H1 (cell line): ENCODE results near the gene DOCK6. TPM values are rescaled to one million over a fixed set of nuclear protein-coding genes. Genes with fewer than 3 reads are reported as not detected.

Source experiments
- BCL11A ChIP-seq, 2 experiments: IDR thresholded peaks; one replicate each; pipeline ENCODE4 v1.6.1; 2011; ENCODE audit warnings: low read depth in 2 of 2, low read length in 2 of 2, mild to moderate bottlenecking in 2 of 2
- CREB1 ChIP-seq: IDR thresholded peaks from 2 replicates; pipeline ENCODE4 v1.6.1; 2012; ENCODE audit warnings: inconsistent platforms
- JUN ChIP-seq: IDR thresholded peaks from 2 replicates; pipeline ENCODE4 v1.6.1; 2011; ENCODE audit warnings: low read depth, mild to moderate bottlenecking, improper control_type of control experiment, low read length
- RBBP5 ChIP-seq: IDR thresholded peaks from 2 replicates; pipeline ENCODE4 v1.7.1; 2012; ENCODE audit warnings: low read depth, mild to moderate bottlenecking, inconsistent platforms, low read length, moderate library complexity, borderline replicate concordance
- polyA plus RNA-seq, 7 experiments: library from polyadenylated mRNA; depleted of rRNA in 3 of 7; stranded (reverse) in 5 of 7; unstranded in 2 of 7; fragments of >200 nt in 5 of 7; fragments of 200-250 nt in 2 of 7; gene quantifications; 1 replicate in 5 of 7; 2 replicates in 1 of 7; 4 replicates in 1 of 7; pipeline versions ENCODE4 v1.2.1 to v1.2.3, GENCODE V29; 2011 to 2013; ENCODE audit warnings: missing spikeins in 2 of 7, mixed read lengths in 2 of 7
- total RNA-seq: library from RNA; stranded (reverse); fragmentation: NEBNext Ultra II Directional; extraction: Animal tissue kit (Norgen Biotek cat#: 25700); gene quantifications from 2 replicates; pipeline ENCODE4 v1.2.1, GENCODE V29; 2021
- TF ChIP-seq, protein P1 (sequence below): fragments of 300-600 bp; sonication (generic); IDR thresholded peaks from 2 replicates; pipeline ENCODE4 v1.7.1; 2012; ENCODE audit warnings: low read length, moderate library complexity, mild to moderate bottlenecking, inconsistent platforms; ENCODE audit not compliant: insufficient replicate concordance

The DOCK6 gene
- total and polyA plus RNA-seq, 2 of the 8 experiments (the other 6 are each of a cell fraction or from before 2014, with no cell fraction given) = 25.5 to 54.7 TPM

DNA sequence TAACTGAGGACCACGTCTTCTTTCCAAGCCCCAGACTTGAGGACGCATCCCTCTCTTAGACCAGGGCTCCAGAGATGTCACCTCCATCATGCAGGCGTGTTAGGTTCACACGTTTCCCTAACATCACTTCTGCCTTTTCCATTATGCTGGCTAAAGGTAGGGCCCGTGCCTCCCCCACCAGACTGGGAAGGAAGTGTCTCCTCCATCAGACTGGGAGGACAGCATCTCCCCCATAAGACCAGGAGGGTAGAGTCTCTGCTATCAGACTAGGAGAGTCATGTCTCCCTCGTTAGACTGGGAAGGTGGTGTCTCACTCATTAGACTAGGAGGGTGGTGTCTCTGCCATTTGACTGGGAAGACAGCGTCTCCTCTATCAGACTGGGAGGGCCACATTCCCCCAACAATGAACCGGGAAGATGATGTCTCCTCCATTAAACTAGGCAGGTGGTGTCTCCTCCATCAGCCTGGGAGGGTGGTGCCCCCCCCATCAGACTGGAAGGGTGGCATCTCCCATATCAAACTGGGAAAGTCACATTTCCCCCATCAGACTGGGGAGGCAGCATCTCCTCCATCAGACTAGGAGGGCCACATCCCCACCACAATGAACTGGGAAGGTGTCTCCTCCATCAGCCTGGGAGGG lies 88.7 kb downstream of the DOCK6 start (continued):
- TF ChIP-seq, protein P1, sequence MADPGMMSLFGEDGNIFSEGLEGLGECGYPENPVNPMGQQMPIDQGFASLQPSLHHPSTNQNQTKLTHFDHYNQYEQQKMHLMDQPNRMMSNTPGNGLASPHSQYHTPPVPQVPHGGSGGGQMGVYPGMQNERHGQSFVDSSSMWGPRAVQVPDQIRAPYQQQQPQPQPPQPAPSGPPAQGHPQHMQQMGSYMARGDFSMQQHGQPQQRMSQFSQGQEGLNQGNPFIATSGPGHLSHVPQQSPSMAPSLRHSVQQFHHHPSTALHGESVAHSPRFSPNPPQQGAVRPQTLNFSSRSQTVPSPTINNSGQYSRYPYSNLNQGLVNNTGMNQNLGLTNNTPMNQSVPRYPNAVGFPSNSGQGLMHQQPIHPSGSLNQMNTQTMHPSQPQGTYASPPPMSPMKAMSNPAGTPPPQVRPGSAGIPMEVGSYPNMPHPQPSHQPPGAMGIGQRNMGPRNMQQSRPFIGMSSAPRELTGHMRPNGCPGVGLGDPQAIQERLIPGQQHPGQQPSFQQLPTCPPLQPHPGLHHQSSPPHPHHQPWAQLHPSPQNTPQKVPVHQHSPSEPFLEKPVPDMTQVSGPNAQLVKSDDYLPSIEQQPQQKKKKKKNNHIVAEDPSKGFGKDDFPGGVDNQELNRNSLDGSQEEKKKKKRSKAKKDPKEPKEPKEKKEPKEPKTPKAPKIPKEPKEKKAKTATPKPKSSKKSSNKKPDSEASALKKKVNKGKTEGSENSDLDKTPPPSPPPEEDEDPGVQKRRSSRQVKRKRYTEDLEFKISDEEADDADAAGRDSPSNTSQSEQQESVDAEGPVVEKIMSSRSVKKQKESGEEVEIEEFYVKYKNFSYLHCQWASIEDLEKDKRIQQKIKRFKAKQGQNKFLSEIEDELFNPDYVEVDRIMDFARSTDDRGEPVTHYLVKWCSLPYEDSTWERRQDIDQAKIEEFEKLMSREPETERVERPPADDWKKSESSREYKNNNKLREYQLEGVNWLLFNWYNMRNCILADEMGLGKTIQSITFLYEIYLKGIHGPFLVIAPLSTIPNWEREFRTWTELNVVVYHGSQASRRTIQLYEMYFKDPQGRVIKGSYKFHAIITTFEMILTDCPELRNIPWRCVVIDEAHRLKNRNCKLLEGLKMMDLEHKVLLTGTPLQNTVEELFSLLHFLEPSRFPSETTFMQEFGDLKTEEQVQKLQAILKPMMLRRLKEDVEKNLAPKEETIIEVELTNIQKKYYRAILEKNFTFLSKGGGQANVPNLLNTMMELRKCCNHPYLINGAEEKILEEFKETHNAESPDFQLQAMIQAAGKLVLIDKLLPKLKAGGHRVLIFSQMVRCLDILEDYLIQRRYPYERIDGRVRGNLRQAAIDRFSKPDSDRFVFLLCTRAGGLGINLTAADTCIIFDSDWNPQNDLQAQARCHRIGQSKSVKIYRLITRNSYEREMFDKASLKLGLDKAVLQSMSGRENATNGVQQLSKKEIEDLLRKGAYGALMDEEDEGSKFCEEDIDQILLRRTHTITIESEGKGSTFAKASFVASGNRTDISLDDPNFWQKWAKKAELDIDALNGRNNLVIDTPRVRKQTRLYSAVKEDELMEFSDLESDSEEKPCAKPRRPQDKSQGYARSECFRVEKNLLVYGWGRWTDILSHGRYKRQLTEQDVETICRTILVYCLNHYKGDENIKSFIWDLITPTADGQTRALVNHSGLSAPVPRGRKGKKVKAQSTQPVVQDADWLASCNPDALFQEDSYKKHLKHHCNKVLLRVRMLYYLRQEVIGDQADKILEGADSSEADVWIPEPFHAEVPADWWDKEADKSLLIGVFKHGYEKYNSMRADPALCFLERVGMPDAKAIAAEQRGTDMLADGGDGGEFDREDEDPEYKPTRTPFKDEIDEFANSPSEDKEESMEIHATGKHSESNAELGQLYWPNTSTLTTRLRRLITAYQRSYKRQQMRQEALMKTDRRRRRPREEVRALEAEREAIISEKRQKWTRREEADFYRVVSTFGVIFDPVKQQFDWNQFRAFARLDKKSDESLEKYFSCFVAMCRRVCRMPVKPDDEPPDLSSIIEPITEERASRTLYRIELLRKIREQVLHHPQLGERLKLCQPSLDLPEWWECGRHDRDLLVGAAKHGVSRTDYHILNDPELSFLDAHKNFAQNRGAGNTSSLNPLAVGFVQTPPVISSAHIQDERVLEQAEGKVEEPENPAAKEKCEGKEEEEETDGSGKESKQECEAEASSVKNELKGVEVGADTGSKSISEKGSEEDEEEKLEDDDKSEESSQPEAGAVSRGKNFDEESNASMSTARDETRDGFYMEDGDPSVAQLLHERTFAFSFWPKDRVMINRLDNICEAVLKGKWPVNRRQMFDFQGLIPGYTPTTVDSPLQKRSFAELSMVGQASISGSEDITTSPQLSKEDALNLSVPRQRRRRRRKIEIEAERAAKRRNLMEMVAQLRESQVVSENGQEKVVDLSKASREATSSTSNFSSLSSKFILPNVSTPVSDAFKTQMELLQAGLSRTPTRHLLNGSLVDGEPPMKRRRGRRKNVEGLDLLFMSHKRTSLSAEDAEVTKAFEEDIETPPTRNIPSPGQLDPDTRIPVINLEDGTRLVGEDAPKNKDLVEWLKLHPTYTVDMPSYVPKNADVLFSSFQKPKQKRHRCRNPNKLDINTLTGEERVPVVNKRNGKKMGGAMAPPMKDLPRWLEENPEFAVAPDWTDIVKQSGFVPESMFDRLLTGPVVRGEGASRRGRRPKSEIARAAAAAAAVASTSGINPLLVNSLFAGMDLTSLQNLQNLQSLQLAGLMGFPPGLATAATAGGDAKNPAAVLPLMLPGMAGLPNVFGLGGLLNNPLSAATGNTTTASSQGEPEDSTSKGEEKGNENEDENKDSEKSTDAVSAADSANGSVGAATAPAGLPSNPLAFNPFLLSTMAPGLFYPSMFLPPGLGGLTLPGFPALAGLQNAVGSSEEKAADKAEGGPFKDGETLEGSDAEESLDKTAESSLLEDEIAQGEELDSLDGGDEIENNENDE = no peak
- TF ChIP-seq JUN (no peak), CREB1 (no peak), BCL11A (IDR thresholded peaks at IDR 0.05; ENCODE audit: low read depth in 2 of 2, low read length in 2 of 2) (no peak), RBBP5 (no peak)
- TF ChIP-seq, all 59 proteins: peak for 0
